Activated CD4-positive, alpha-beta T cell treated with anti-CD3 and anti-CD28 coated beads, Interleukin-10, Interleukin-2, amounts not matched to agents 100 ng/mL and 50 ng/mL, durations not matched to agents 16 hours and 8 hours (primary cell): ENCODE results near the gene ARPC4.

Experiments used
- DNase-seq: peaks from one replicate; pipeline ENCODE4 v3.0.0-alpha.2; 2020

ARPC4 gene

GRCh38 chr3:9794400-9794799 is 1.5 kb downstream of the ARPC4 start:
- DNase-seq: no peak

GRCh38 chr3:9795207-9795606 is 2.3 kb downstream of the ARPC4 start:
- no peak for DNase-seq

GRCh38 chr3:9797196-9797945 is 4.5 kb downstream of the ARPC4 start:
- no peak for DNase-seq

- no peak for DNase-seq
Observed at GRCh38 chr3:9800529-9800928, 7.6 kb downstream of the ARPC4 start.

- no peak for DNase-seq
Observed at GRCh38 chr3:9803494-9803893, 10.6 kb downstream of the ARPC4 start.

GRCh38 chr3:9804996-9805395 is 12.1 kb downstream of the ARPC4 start:
- DNase-seq: no peak

GRCh38 chr3:9806137-9806536 is 13.3 kb downstream of the ARPC4 start:
- no peak for DNase-seq

- no peak for DNase-seq
Observed at GRCh38 chr3:9806688-9807589, 14.1 kb downstream of the ARPC4 start.

GRCh38 chr3:9807981-9808344 is 15.1 kb downstream of the ARPC4 start:
- no peak for DNase-seq

- peak; percentile 69 for DNase-seq
Observed at GRCh38 chr3:9808345-9809037, 15.6 kb downstream of the ARPC4 start.

GRCh38 chr3:9809239-9809614 is 16.3 kb downstream of the ARPC4 start:
- DNase-seq: no peak

- peak; percentile 49 for DNase-seq
Observed at GRCh38 chr3:9809615-9810432, 16.9 kb downstream of the ARPC4 start, which contains the start of gene TTLL3. Gene TTLL3 (plus strand): TSS chr3:9810262. CDS start chr3:9810662, 400 bp downstream.

GRCh38 chr3:9810433-9810770 is 17.5 kb downstream of the ARPC4 start:
- no peak for DNase-seq

GRCh38 chr3:9810846-9811245 is 18.0 kb downstream of the ARPC4 start:
- no peak for DNase-seq

- DNase-seq: no peak
Observed at GRCh38 chr3:9812870-9813483, 20.1 kb downstream of the ARPC4 start.

- no peak for DNase-seq
Observed at GRCh38 chr3:9815986-9816385, 23.1 kb downstream of the ARPC4 start.

GRCh38 chr3:9817436-9817835 is 24.6 kb downstream of the ARPC4 start:
- no peak for DNase-seq

- DNase-seq: no peak
Observed at GRCh38 chr3:9818666-9819335, 25.9 kb downstream of the ARPC4 start.

- no peak for DNase-seq
Observed at GRCh38 chr3:9820543-9820942, 27.7 kb downstream of the ARPC4 start.

- DNase-seq: no peak
Observed at GRCh38 chr3:9820946-9821345, 28.1 kb downstream of the ARPC4 start.

GRCh38 chr3:9825451-9826040 is 32.7 kb downstream of the ARPC4 start:
- DNase-seq: no peak
